NT2/D1 (cell line): ENCODE data around the gene DCUN1D2.

ENCODE experiments used
- YY1 ChIP-seq: IDR thresholded peaks from 2 replicates; pipeline ENCODE4 v1.6.1; 2011; ENCODE audit not compliant: insufficient read length, insufficient read depth
- ZNF274 ChIP-seq: IDR thresholded peaks from 2 replicates; pipeline ENCODE4 v1.6.1; 2011; ENCODE audit warnings: mild to moderate bottlenecking, low read depth, low read length

GRCh38 chr13:113477724-113478123 is 12.8 kb downstream of the DCUN1D2 start:
- TF ChIP-seq ZNF274 (no peak), YY1 (no peak)
